NCI-H2107 treated with DMSO at 0.1 percent for 48 hours (cell line): ENCODE measurements around the gene MTHFD2.
"Not testable (repeated sequence)": the region's sequence is repeated elsewhere in the genome, so short reads cannot be mapped to it uniquely, and the experiment has no call there.

Source experiments
- DNase-seq: peaks from one replicate; lab custom pipeline; 2025; ENCODE audit not compliant: unreplicated experiment; lab: John Stamatoyannopoulos, UW

MTHFD2 gene

DNA sequence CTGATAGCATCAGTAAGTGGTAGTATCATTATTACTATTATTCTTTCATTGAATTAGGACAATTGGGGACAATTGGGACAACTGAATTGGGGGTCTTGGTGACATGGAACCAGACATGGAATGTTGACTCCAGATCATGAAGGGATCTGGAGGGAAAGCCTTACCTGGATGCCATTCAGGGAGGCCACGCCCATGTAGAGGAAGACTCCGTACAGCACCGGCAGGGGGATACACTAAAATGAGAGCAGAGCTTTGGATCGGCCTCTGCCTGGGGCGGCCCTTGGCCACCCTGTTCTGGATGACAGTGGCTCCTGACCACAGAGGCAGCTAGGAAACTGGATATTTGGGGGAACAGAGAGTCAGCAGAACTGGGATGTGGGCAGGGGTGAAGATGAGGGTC, 29.2 kb downstream of the MTHFD2 start:
- DNase-seq = no peak

DNA sequence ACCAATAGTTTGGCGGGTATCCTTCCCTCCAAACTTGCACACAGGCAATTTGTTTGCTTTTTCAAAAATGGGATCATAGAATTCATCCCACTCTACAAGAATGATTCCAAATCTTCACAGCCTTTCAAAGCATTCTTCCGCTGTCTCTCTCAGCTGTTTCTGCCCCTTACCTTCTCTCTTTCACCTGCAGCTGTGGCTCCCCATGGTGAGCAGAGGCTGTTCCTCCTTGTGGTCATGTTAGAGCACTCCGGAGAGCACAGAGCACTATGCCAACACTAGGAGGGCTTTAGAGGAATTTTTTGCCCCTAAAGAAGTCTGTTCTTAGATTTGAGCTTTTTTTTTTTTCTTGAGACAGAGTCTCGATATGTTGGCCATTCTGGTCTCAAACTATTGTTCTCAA, 30.4 kb downstream of the MTHFD2 start:
- DNase-seq = peak; percentile 35

- not testable (repeated sequence) for DNase-seq
Measured at GRCh38 chr2:74229865-74230264, 31.4 kb downstream of the MTHFD2 start.

GRCh38 chr2:74232426-74232825, 34.0 kb downstream of the MTHFD2 start:
- no peak for DNase-seq

DNA sequence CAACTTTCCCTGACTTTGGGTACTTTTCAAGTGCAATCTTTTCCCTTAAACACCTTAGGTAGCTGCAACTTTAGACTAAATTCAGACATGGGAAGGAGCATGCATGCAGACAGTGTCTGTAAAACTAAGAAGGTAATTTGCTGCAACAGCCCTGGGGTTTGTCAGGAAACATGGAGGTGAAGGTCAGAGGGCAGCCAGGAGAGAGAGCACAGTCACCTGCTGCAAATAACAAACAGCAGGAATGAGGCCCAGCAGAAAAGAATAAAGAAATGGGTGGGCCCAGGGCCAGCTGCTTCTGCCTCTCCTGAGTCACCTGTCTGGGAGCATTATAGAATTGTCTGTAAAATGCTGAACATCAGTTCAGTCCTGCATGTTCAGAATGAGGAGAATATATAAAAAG, 35.2 kb downstream of the MTHFD2 start:
- no peak for DNase-seq

DNA sequence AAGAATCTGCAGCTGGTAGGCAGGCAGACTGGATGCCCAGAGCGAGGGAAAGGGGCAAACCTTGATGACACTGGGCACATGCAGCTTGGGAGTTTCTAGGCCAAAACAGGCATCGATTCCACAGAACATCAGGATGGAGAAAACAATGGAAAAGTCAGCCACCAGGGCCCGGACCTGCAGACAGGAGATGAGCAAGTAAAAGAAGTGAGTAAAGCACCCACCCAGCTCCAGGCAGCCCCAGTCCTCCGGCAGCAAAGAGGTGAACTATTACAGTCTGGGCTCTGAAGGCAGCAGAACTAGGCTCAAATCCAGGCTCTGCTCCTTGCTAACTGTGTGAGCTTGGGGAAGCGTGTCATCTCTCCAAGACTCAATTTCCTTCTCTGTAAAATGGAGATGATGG, 36.6 kb downstream of the MTHFD2 start:
- no peak for DNase-seq

DNA sequence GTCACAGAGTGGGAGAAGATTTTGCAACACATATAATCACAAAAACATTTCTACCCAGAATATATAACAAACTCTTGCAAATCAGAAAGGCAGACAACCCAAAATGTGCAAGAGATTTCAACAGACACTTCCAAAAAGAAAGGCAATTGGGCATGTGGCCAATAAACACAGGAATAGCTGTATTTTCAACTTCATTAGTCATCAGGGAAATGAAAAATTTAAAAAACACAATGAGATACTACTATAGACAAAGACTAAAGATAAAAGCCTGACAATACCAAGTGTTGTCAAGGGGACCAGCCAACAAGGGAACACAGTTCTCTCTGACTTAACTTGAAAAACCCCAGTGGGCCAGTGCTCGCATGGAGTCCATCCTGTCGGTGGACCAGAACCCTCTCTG, 40.5 kb downstream of the MTHFD2 start:
- DNase-seq = no peak

GRCh38 chr2:74239346-74239745, 40.9 kb downstream of the MTHFD2 start:
- no peak for DNase-seq

DNA sequence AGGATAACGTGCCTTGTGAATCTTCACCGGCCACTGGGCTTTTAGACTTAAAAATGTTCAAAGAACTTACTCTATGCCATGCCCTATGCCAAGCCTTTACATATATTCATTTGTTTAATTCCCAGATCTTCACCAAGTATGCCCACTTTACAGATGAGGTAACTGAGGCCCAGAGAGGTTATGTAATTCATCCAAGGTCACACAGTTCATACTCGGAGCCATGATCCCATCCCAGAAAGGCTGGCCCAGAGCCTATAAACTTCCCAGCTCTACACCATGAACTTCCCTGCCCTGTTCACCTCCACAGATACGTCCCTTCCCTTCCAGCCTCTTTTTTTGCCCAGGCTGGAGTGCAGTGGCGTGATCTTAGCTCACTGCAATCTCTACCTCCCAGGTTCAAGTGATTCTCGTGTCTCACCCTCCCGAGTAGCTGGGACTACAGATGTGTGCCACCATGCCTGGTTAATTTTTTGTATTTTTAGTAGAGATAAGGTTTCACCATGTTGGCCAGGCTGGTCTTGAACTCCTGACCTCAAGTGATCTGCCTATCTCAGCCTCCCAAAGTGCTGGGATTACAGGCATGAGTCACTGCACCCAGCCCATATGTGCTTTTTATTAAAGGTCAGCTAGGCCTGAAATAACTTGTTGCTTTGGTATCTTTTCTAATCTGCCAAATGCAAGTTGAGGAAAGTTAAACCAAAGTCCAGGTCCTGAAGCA, 44.1 kb downstream of the MTHFD2 start:
- no peak for DNase-seq

GRCh38 chr2:74244286-74244685, 45.9 kb downstream of the MTHFD2 start:
- DNase-seq = no peak

DNA sequence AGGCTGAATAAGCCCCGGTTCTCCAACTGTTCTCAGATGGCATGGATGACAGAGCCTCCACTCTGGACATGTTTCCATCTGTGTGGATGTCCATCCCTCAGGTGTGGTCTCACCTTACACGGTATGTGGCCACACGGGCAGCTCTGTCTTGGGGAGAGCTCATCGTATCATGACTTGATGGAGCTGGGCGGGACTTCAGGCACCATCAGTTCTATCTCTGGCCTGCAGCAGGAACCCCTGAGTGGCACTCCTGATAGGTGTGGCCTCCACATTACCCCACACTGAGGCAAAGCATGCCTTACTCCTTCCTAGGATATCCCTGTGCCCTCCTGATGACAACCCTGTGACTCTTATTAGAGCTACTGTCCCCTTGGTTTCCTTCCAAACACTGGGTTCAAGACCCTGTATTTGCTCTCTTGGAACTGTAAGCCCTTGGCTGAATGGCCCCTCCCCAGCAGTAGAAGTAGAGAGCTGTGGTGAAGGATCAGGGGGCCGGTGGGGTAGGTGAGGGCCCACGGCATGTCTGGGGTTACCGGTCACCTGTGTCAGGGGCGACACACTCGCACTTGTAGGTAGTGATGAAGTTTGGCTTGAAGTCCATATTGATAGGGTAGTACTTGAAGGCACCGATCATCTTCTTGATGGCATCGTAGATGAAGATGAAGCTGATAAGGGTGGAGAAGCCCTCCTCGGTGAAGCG, 48.2 kb downstream of the MTHFD2 start:
- no peak for DNase-seq

DNA sequence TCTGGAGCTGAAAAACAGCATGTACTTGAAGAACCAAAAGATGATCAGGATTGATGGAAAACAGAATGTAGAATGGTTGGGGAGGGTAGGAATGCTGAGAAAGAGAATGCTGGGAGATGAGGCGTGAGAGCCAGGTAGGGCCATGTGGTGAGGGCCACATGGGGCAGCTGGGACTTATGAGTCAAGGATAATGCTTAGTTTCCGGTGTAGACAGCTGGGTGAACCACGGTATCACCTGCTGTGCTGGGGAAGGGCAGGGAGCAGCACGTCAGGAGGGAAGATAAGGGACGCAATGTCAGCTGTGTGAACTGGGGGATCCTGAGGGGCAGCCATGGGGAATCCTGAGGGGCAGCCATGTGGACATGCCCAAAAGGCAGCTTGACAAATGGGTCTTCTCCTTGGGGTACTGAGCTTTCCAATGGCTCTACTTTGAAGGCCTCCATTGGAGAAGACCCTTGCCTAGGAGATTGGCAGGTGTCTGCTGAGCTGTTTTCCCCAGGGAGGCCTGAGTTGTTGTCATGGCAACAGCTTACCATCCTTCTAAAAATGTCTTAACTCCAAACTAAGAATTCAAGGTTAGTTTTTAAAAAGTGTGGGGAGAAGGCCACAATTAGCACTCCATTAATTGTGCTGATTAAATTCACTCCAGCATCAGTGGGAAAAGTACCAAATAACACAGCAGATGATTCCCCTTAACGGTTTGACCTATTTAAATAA, 51.1 kb downstream of the MTHFD2 start:
- DNase-seq = no peak

GRCh38 chr2:74250189-74250631, 51.8 kb downstream of the MTHFD2 start:
- DNase-seq = peak; percentile 9

DNA sequence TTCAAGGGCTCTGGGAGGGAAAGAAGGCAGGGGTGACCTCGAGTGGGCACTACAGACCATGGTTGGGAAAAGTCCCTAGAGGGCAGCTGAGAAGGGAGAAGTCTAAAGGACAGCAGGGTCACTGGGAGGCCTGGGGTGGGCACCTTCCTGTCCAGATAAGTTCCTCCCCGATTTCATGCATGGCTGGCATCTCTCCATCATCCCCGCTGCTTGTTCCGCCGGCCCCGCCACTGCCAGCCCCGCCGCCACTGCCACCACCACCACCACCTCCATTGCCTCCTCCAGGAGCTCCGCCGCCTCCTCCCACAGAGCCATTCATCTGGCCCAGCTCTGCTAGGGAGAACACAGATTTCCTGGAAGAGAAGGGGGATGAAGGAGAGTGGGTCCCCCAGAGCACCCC, 53.6 kb downstream of the MTHFD2 start:
- no peak for DNase-seq

- no peak for DNase-seq
Measured at GRCh38 chr2:74252862-74253261, 54.4 kb downstream of the MTHFD2 start.

- DNase-seq = no peak
Measured at GRCh38 chr2:74253306-74253970, 55.0 kb downstream of the MTHFD2 start.

- no peak for DNase-seq
Measured at GRCh38 chr2:74253971-74254310, 55.5 kb downstream of the MTHFD2 start.

- no peak for DNase-seq
Measured at GRCh38 chr2:74255660-74256213, 57.3 kb downstream of the MTHFD2 start.

DNA sequence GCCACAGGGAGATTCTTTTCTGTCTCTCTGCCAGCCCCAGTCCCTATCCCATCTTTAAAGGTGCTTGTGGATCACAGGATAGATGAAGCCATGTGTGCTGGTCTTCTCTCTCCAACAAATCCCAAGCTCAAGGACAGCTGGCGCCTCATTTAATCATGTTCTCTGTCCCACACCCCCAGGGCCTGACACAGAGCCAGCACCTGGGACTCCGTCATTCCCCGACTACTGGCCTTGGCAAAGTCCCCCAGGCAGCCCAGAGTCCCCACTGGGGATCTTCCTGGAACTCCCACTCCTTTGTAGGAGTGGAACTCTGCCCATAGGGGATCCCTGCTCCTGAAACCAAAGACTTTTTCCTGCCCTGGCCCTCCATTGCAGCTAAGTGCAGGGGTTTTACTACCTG, 60.8 kb downstream of the MTHFD2 start:
- no peak for DNase-seq

GRCh38 chr2:74259733-74260132, 61.3 kb downstream of the MTHFD2 start:
- no peak for DNase-seq

DNA sequence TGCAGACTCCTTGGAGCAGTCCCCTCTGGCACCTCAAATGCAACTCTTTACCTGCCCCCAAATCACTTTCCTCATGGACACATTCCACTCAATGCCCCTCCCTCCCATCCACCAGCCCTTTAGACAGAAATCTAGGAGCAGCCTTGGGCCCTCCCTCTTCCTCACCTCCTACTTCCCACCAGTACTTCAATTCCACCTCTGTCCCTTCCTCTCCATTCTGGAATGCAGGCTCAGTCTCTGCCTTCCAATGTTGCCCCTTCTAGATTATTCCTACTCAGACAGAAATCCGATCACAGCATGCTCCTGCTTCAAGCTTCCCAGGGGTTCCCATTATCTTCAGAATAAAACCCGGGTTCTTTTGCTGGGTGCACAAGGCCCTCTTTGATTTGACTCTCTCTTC, 62.1 kb downstream of the MTHFD2 start:
- no peak for DNase-seq
